ENCODE results near the gene KISS1. TPM values are rescaled to one million over a fixed set of nuclear protein-coding genes. Genes with fewer than 3 reads are reported as not detected.

Gene KISS1
- total RNA-seq, 1 experiment from 2014 or later: 0.35 TPM

DNA sequence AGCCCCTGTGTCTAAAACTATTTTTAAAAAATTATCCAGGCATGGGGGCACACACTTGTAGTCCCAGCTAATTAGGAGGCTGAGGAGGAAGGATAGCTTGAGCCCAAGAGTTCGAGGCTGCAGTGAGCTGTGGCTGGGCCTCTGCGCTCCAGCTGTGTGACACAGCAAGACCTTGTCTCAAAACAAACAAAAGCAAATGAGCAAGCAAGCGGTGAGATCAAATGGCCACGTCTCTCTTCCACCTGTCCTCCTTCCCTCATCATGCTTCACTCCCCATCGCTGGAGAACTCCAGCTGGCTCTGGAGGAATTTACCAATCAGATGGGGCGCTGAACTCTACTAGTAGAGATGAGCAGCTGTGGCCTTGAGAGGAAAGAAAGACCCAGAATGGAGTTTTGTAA is 16.2 kb downstream of the KISS1 start (continued):
- TF ChIP-seq, protein P1, sequence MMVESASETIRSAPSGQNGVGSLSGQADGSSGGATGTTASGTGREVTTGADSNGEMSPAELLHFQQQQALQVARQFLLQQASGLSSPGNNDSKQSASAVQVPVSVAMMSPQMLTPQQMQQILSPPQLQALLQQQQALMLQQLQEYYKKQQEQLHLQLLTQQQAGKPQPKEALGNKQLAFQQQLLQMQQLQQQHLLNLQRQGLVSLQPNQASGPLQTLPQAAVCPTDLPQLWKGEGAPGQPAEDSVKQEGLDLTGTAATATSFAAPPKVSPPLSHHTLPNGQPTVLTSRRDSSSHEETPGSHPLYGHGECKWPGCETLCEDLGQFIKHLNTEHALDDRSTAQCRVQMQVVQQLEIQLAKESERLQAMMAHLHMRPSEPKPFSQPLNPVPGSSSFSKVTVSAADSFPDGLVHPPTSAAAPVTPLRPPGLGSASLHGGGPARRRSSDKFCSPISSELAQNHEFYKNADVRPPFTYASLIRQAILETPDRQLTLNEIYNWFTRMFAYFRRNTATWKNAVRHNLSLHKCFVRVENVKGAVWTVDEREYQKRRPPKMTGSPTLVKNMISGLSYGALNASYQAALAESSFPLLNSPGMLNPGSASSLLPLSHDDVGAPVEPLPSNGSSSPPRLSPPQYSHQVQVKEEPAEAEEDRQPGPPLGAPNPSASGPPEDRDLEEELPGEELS (CRISPR knock-in tag; IDR thresholded peaks at IDR 0.05): no peak
- TF ChIP-seq GRHL2 (CRISPR knock-in tag; IDR thresholded peaks at IDR 0.05; ENCODE audit: insufficient replicate concordance, severe bottlenecking) (no peak), ZNF396 (CRISPR knock-in tag; IDR thresholded peaks at IDR 0.05; ENCODE audit: borderline replicate concordance) (no peak), PRRX2 (CRISPR knock-in tag; IDR thresholded peaks at IDR 0.05) (no peak), NFYB (CRISPR knock-in tag; conservative IDR thresholded peaks at IDR 0.05; ENCODE audit: low read depth) (no peak)

DNA sequence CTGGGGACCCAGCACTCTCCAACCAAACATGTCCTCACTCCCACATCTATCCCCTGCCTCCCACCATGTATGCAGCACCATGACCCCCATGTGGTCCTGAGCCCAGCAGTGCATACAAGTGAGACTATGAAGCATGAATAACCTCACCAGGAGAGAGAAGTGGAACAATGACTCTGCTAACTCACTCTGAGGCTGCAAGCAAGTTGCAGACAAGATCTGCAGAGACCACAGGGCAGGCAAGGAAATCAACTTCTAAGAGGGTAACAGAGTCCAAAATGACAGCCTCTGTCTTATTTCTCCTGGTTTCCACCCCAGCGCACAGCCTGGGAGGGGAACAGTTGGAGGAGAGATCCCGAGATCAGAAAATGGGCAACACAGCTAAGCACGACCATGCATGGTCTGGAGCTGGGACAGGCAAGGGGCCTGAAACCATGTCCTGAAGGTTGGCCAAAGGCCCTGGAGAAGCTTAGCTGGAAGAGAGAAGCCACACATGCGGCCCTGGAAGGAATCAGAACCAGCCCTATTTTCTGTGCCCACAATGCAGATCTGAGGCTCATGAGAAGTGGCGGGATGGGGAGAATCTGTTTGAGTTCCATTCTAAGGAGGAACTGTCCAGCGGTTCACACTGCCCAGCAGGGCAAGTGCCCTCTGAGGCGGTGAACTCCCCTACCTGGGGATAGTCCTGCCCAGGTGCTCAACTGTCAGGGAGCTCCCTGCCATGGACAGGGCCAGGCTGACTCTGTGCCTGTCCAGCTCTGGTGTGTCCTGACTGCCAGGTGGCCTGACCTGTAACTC is 17.6 kb downstream of the KISS1 start:
- ATAC-seq (no peak), DNase-seq (ENCODE audit: low spot score) (no peak)
- Mint-ChIP-seq H3K36me3 (no peaks in the 10 kb centered on the region), H3K4me1 (no peaks in the 10 kb centered on the region), H3K4me3 (no peak overlapping the region), H3K27me3 (ENCODE audit: low read depth) (peaks cover 40% of the 10 kb centered on the region), H3K27ac (no peak overlapping the region), H3K9me3 (peaks cover 17% of the 10 kb centered on the region)
- TF ChIP-seq, protein P2, sequence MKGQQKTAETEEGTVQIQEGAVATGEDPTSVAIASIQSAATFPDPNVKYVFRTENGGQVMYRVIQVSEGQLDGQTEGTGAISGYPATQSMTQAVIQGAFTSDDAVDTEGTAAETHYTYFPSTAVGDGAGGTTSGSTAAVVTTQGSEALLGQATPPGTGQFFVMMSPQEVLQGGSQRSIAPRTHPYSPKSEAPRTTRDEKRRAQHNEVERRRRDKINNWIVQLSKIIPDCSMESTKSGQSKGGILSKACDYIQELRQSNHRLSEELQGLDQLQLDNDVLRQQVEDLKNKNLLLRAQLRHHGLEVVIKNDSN (CRISPR knock-in tag; IDR thresholded peaks at IDR 0.05): no peak
- no peak for TF ChIP-seq ZNF263 (CRISPR knock-in tag; IDR thresholded peaks at IDR 0.05; ENCODE audit: low read depth)
- no peak for TF ChIP-seq NR3C1 (CRISPR knock-in tag; conservative IDR thresholded peaks at IDR 0.05; ENCODE audit: low read depth)
- TF ChIP-seq GRHL2 (CRISPR knock-in tag; IDR thresholded peaks at IDR 0.05; ENCODE audit: insufficient replicate concordance, severe bottlenecking): no peak
- no peak for TF ChIP-seq NR2C2 (CRISPR knock-in tag; IDR thresholded peaks at IDR 0.05)
- TF ChIP-seq, protein P3, sequence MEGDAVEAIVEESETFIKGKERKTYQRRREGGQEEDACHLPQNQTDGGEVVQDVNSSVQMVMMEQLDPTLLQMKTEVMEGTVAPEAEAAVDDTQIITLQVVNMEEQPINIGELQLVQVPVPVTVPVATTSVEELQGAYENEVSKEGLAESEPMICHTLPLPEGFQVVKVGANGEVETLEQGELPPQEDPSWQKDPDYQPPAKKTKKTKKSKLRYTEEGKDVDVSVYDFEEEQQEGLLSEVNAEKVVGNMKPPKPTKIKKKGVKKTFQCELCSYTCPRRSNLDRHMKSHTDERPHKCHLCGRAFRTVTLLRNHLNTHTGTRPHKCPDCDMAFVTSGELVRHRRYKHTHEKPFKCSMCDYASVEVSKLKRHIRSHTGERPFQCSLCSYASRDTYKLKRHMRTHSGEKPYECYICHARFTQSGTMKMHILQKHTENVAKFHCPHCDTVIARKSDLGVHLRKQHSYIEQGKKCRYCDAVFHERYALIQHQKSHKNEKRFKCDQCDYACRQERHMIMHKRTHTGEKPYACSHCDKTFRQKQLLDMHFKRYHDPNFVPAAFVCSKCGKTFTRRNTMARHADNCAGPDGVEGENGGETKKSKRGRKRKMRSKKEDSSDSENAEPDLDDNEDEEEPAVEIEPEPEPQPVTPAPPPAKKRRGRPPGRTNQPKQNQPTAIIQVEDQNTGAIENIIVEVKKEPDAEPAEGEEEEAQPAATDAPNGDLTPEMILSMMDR (IDR thresholded peaks at IDR 0.05): no peak
- TF ChIP-seq, protein P4, sequence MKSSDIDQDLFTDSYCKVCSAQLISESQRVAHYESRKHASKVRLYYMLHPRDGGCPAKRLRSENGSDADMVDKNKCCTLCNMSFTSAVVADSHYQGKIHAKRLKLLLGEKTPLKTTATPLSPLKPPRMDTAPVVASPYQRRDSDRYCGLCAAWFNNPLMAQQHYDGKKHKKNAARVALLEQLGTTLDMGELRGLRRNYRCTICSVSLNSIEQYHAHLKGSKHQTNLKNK (CRISPR knock-in tag; IDR thresholded peaks at IDR 0.05): no peak
- no peak for TF ChIP-seq NFE2L1 (CRISPR knock-in tag; IDR thresholded peaks at IDR 0.05)
- TF ChIP-seq ESRRA (CRISPR knock-in tag; IDR thresholded peaks at IDR 0.05; ENCODE audit: borderline replicate concordance): no peak
- TF ChIP-seq, protein P5, sequence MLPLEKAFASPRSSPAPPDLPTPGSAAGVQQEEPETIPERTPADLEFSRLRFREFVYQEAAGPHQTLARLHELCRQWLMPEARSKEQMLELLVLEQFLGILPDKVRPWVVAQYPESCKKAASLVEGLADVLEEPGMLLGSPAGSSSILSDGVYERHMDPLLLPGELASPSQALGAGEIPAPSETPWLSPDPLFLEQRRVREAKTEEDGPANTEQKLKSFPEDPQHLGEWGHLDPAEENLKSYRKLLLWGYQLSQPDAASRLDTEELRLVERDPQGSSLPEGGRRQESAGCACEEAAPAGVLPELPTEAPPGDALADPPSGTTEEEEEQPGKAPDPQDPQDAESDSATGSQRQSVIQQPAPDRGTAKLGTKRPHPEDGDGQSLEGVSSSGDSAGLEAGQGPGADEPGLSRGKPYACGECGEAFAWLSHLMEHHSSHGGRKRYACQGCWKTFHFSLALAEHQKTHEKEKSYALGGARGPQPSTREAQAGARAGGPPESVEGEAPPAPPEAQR (CRISPR knock-in tag; IDR thresholded peaks at IDR 0.05): no peak
- TF ChIP-seq, protein P6, sequence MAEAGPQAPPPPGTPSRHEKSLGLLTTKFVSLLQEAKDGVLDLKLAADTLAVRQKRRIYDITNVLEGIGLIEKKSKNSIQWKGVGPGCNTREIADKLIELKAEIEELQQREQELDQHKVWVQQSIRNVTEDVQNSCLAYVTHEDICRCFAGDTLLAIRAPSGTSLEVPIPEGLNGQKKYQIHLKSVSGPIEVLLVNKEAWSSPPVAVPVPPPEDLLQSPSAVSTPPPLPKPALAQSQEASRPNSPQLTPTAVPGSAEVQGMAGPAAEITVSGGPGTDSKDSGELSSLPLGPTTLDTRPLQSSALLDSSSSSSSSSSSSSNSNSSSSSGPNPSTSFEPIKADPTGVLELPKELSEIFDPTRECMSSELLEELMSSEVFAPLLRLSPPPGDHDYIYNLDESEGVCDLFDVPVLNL (CRISPR knock-in tag; IDR thresholded peaks at IDR 0.05; ENCODE audit: borderline replicate concordance, low read depth): no peak
- TF ChIP-seq HMGA2 (CRISPR knock-in tag; IDR thresholded peaks at IDR 0.05): no peak
- TF ChIP-seq, protein P7, sequence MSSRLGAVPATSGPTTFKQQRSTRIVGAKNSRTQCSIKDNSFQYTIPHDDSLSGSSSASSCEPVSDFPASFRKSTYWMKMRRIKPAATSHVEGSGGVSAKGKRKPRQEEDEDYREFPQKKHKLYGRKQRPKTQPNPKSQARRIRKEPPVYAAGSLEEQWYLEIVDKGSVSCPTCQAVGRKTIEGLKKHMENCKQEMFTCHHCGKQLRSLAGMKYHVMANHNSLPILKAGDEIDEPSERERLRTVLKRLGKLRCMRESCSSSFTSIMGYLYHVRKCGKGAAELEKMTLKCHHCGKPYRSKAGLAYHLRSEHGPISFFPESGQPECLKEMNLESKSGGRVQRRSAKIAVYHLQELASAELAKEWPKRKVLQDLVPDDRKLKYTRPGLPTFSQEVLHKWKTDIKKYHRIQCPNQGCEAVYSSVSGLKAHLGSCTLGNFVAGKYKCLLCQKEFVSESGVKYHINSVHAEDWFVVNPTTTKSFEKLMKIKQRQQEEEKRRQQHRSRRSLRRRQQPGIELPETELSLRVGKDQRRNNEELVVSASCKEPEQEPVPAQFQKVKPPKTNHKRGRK (CRISPR knock-in tag; IDR thresholded peaks at IDR 0.05; ENCODE audit: borderline replicate concordance): no peak
- TF ChIP-seq GABPB1 (CRISPR knock-in tag; IDR thresholded peaks at IDR 0.05): no peak
- CTCF ChIA-PET: interaction anchor here (4.9 kb wide), 1 partner anchor 16 kb away, joined by 20 read pairs; no protein-coding TSS in a partner anchor
- POLR2A ChIA-PET: no interaction called here
